Activated CD8-positive, alpha-beta T cell treated with anti-CD3 and anti-CD28 coated beads, Interleukin-2, amount 10 ng/mL, durations not matched to agents 7 days and 5 days (primary cell): Measurements from ENCODE around the gene NPLOC4. TPM values are rescaled to one million over a fixed set of nuclear protein-coding genes. Genes with fewer than 3 reads are reported as not detected.

Experiments used
- ATAC-seq: fragments of 150-1000 bp; cut with Tn5 transposase; one replicate; pipeline ENCODE4 v1.10.0; 2021; ENCODE audit warnings: moderate library complexity
- CTCF ChIA-PET: fragments of 350-600 bp; sonication (Branson Sonifier 250); formaldehyde crosslinking; loops from one replicate; lab custom pipeline; 2021; ENCODE audit warnings: antibody characterized with exemption; lab: Charles Lee
- POLR2A ChIA-PET: fragments of 350-600 bp; sonication (Branson Sonifier 250); formaldehyde crosslinking; loops from one replicate; lab custom pipeline; 2021; ENCODE audit warnings: antibody characterized with exemption; lab: Charles Lee
- DNase-seq: peaks from one replicate; pipeline ENCODE4 v3.0.0-alpha.2; 2020
- H3K27ac Mint-ChIP-seq: one replicate; pipeline ENCODE4 v1.8.0; 2021; ENCODE audit warnings: mild to moderate bottlenecking, mixed read lengths
- H3K27me3 Mint-ChIP-seq: one replicate; pipeline ENCODE4 v1.8.0; 2021; ENCODE audit warnings: low read depth, mixed read lengths
- H3K36me3 Mint-ChIP-seq: one replicate; pipeline ENCODE4 v1.8.0; 2021; ENCODE audit warnings: low read depth, mixed read lengths
- H3K4me1 Mint-ChIP-seq: one replicate; pipeline ENCODE4 v1.8.0; 2021; ENCODE audit warnings: low read depth, mixed read lengths
- H3K4me3 Mint-ChIP-seq: one replicate; pipeline ENCODE4 v1.8.0; 2021; ENCODE audit warnings: mild to moderate bottlenecking, mixed read lengths
- H3K9me3 Mint-ChIP-seq: one replicate; pipeline ENCODE4 v1.8.0; 2022; ENCODE audit warnings: mixed read lengths; ENCODE audit not compliant: insufficient read depth
- total RNA-seq, 2 experiments: library from RNA; stranded (reverse); gene quantifications; one replicate each; pipeline ENCODE4 v1.2.3, GENCODE V29; 2021

The NPLOC4 gene
- total RNA-seq, 2 experiments from 2014 or later, result 113 TPM

- Mint-ChIP-seq H3K27ac (peak overlapping the region; percentile 69), H3K27me3 (peaks cover 15% of the 10 kb centered on the region), H3K4me1 (peaks cover 28% of the 10 kb centered on the region), H3K36me3 (peaks cover 8% of the 10 kb centered on the region), H3K9me3 (no peaks in the 10 kb centered on the region), H3K4me3 (peak overlapping the region; percentile 65)
- DNase-seq (no peak), ATAC-seq (no peak)
- ChIA-PET POLR2A (interaction anchor here (0.6 to 1.1 kb wide), 3 partner anchors 34 to 517 kb away, joined by 3 to 4 read pairs (median 3); partner anchors contain the start of gene FAAP100), CTCF (interaction anchor here (1.1 to 4.0 kb wide), 7 partner anchors 11 to 227 kb away, joined by 3 to 25 read pairs (median 4); partner anchors contain the start of genes FAAP100 and SLC38A10)
Observed at GRCh38 chr17:81518113-81518784, 118.7 kb downstream of the NPLOC4 start.

- POLR2A ChIA-PET, result interaction anchor here (0.9 to 1.1 kb wide), 3 partner anchors 9 to 193 kb away, joined by 3 to 4 read pairs (median 3); partner anchors contain the start of gene FAAP100
- peaks cover 8% of the 10 kb centered on the region for H3K36me3 Mint-ChIP-seq
- H3K9me3 Mint-ChIP-seq, result no peaks in the 10 kb centered on the region
- H3K27me3 Mint-ChIP-seq, result peaks cover 12% of the 10 kb centered on the region
- H3K27ac Mint-ChIP-seq, result peak overlapping the region; percentile 69
- peaks cover 28% of the 10 kb centered on the region for H3K4me1 Mint-ChIP-seq
- CTCF ChIA-PET, result interaction anchor here (1.1 to 4.0 kb wide), 3 partner anchors 33 to 84 kb away, joined by 4 to 25 read pairs (median 14); partner anchors contain the start of gene FAAP100
- peak overlapping the region; percentile 65 for H3K4me3 Mint-ChIP-seq
- DNase-seq, result peak; percentile 57
- no peak for ATAC-seq
Observed at GRCh38 chr17:81517339-81518112, 119.4 kb downstream of the NPLOC4 start.

- no peak for ATAC-seq
- Mint-ChIP-seq H3K9me3 (no peaks in the 10 kb centered on the region), H3K27me3 (peaks cover 8% of the 10 kb centered on the region), H3K4me3 (peak overlapping the region; percentile 89), H3K36me3 (peaks cover 12% of the 10 kb centered on the region), H3K27ac (no peak overlapping the region), H3K4me1 (peaks cover 28% of the 10 kb centered on the region)
- ChIA-PET POLR2A (interaction anchor here (1.0 to 2.0 kb wide), 2 partner anchors 9 to 35 kb away, joined by 3 to 8 read pairs; partner anchors contain the start of gene FAAP100), CTCF (interaction anchor here (1.3 to 4.0 kb wide), 2 partner anchors 32 to 84 kb away, joined by 3 to 25 read pairs; no protein-coding TSS in a partner anchor)
- DNase-seq, result no peak
Observed at GRCh38 chr17:81517009-81517338, 119.9 kb downstream of the NPLOC4 start.

- no peaks in the 10 kb centered on the region for H3K9me3 Mint-ChIP-seq
- peak overlapping the region; percentile 89 for H3K4me3 Mint-ChIP-seq
- ChIA-PET CTCF (interaction anchor here (1.3 to 4.0 kb wide), 2 partner anchors 32 to 85 kb away, joined by 3 to 25 read pairs; no protein-coding TSS in a partner anchor), POLR2A (interaction anchor here (0.6 to 2.0 kb wide), 3 partner anchors 8 to 113 kb away, joined by 3 to 8 read pairs (median 6); partner anchors contain the start of gene FAAP100)
- H3K27ac Mint-ChIP-seq, result peak overlapping the region; percentile 71
- no peak for ATAC-seq
- peaks cover 17% of the 10 kb centered on the region for H3K36me3 Mint-ChIP-seq
- H3K4me1 Mint-ChIP-seq, result peaks cover 28% of the 10 kb centered on the region
- no peak for DNase-seq
- peaks cover 5% of the 10 kb centered on the region for H3K27me3 Mint-ChIP-seq
Observed at GRCh38 chr17:81516439-81516838, 120.5 kb downstream of the NPLOC4 start.

- POLR2A ChIA-PET, result interaction anchor here (1.6 to 2.0 kb wide), 2 partner anchors 36 to 187 kb away, joined by 5 to 8 read pairs; partner anchors contain the start of genes FAAP100 and MRPL12
- DNase-seq (no peak), ATAC-seq (no peak)
- Mint-ChIP-seq H3K9me3 (no peaks in the 10 kb centered on the region), H3K27ac (peak overlapping the region; percentile 94), H3K4me3 (peak overlapping the region; percentile 89), H3K27me3 (peaks cover 3% of the 10 kb centered on the region), H3K36me3 (peaks cover 26% of the 10 kb centered on the region), H3K4me1 (peaks cover 26% of the 10 kb centered on the region)
- CTCF ChIA-PET, result interaction anchor here (1.0 to 4.0 kb wide), 3 partner anchors 31 to 224 kb away, joined by 3 to 25 read pairs (median 3); no protein-coding TSS in a partner anchor
Observed at GRCh38 chr17:81515530-81516041, 121.3 kb downstream of the NPLOC4 start.

- CTCF ChIA-PET, result interaction anchor here (1.0 kb wide), 1 partner anchor 223 kb away, joined by 3 read pairs; no protein-coding TSS in a partner anchor
Observed at GRCh38 chr17:81514739-81515529, 122.0 kb downstream of the NPLOC4 start.

GRCh38 chr17:81514489-81514738 is 122.5 kb downstream of the NPLOC4 start:
- Mint-ChIP-seq H3K27me3 (no peaks in the 10 kb centered on the region), H3K27ac (peak overlapping the region; percentile 94), H3K36me3 (peaks cover 38% of the 10 kb centered on the region), H3K9me3 (no peaks in the 10 kb centered on the region), H3K4me1 (peaks cover 28% of the 10 kb centered on the region), H3K4me3 (peak overlapping the region; percentile 88)
- CTCF ChIA-PET, result interaction anchor here (1.1 to 3.9 kb wide), 2 partner anchors 30 to 188 kb away, joined by 3 to 14 read pairs; no protein-coding TSS in a partner anchor
- POLR2A ChIA-PET, result interaction anchor here (0.6 to 1.6 kb wide), 2 partner anchors 188 to 276 kb away, joined by 3 to 5 read pairs; partner anchors contain the start of genes MRPL12, NDUFAF8 and TEPSIN
- no peak for ATAC-seq
- DNase-seq, result no peak

More at GRCh38 chr17:81514739-81515529, 122.0 kb downstream of the NPLOC4 start:
- no peaks in the 10 kb centered on the region for H3K27me3 Mint-ChIP-seq
- peaks cover 32% of the 10 kb centered on the region for H3K36me3 Mint-ChIP-seq
- peaks cover 25% of the 10 kb centered on the region for H3K4me1 Mint-ChIP-seq
- H3K4me3 Mint-ChIP-seq, result peak overlapping the region; percentile 89
- H3K9me3 Mint-ChIP-seq, result no peaks in the 10 kb centered on the region
- DNase-seq (peak; percentile 77), ATAC-seq (peak; percentile 25)
- peak overlapping the region; percentile 94 for H3K27ac Mint-ChIP-seq
- POLR2A ChIA-PET, result interaction anchor here (1.6 to 2.0 kb wide), 2 partner anchors 37 to 188 kb away, joined by 5 to 8 read pairs; partner anchors contain the start of genes FAAP100 and MRPL12

- POLR2A ChIA-PET, result interaction anchor here (0.6 to 2.4 kb wide), 7 partner anchors 8 to 355 kb away, joined by 3 to 9 read pairs (median 4); partner anchors contain the start of genes MRPL12, NDUFAF8 and TEPSIN
- Mint-ChIP-seq H3K4me3 (peak overlapping the region; percentile 88), H3K9me3 (no peaks in the 10 kb centered on the region), H3K27me3 (no peaks in the 10 kb centered on the region), H3K27ac (peak overlapping the region; percentile 94), H3K4me1 (peaks cover 33% of the 10 kb centered on the region), H3K36me3 (peaks cover 43% of the 10 kb centered on the region)
- ATAC-seq (peak; percentile 2), DNase-seq (peak; percentile 59)
- CTCF ChIA-PET, result interaction anchor here (1.1 to 3.9 kb wide), 3 partner anchors 29 to 221 kb away, joined by 3 to 14 read pairs (median 3); no protein-coding TSS in a partner anchor
Observed at GRCh38 chr17:81513753-81514488, 123.0 kb downstream of the NPLOC4 start.

- ATAC-seq (peak; percentile 25), DNase-seq (peak; percentile 85)
- H3K4me1 Mint-ChIP-seq, result peaks cover 34% of the 10 kb centered on the region
- H3K27me3 Mint-ChIP-seq, result no peaks in the 10 kb centered on the region
- H3K27ac Mint-ChIP-seq, result peak overlapping the region; percentile 94
- POLR2A ChIA-PET, result interaction anchor here (0.9 to 3.0 kb wide), 6 partner anchors 8 to 356 kb away, joined by 3 to 13 read pairs (median 4); no protein-coding TSS in a partner anchor
- CTCF ChIA-PET, result interaction anchor here (1.1 to 3.9 kb wide), 3 partner anchors 28 to 220 kb away, joined by 3 to 14 read pairs (median 3); no protein-coding TSS in a partner anchor
- peak overlapping the region; percentile 88 for H3K4me3 Mint-ChIP-seq
- H3K36me3 Mint-ChIP-seq, result peaks cover 48% of the 10 kb centered on the region
- no peaks in the 10 kb centered on the region for H3K9me3 Mint-ChIP-seq
Observed at GRCh38 chr17:81513372-81513752, 123.5 kb downstream of the NPLOC4 start.
